DMS 273 treated with DMSO at 0.1 percent for 48 hours (cell line): ENCODE data around the gene KPNA3.
"Not testable (repeated sequence)": the region's sequence is repeated elsewhere in the genome, so short reads cannot be mapped to it uniquely, and the experiment has no call there.

ENCODE experiments used
- DNase-seq: peaks from one replicate; lab custom pipeline; 2025; lab: John Stamatoyannopoulos, UW

The KPNA3 gene

DNA sequence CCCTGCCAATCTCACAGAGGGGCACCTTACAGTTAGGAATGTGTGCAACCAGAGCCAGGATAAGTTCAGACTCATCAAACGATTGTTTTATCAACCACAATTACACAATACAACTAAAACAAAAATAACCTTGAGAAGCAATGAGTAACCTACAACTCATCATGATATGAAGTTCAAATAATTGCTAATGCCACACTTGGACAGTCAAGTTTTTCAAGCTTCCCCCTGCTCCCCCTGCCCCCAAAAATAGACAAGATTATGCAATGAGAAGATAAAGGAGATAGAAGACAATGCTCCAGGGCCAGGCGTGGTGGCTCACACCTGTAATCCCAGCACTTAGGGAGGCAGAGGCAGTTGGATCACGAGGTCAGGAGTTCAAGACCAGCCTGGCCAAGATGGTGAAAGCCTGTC lies 13.6 kb upstream of the KPNA3 start:
- DNase-seq: no peak

DNA sequence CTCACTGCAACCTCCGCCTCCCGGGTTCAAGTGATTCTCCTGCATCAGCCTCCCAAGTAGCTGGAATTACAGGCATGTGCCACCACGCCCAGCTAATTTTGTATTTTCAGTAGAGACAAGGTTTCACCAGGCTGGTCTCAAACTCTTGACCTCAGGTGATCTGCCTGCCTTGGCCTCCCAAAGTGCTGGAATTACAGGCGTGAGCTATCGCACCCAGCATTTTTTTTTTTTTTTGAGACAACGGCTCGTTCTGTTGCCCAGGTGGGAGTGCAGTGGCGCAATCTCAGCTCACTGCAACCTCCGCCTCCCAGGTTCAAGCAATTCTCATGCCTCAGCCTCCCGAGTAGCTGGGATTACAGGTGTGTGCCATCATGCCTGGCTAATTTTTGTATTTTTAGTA lies 10.6 kb upstream of the KPNA3 start:
- not testable (repeated sequence) for DNase-seq

DNA sequence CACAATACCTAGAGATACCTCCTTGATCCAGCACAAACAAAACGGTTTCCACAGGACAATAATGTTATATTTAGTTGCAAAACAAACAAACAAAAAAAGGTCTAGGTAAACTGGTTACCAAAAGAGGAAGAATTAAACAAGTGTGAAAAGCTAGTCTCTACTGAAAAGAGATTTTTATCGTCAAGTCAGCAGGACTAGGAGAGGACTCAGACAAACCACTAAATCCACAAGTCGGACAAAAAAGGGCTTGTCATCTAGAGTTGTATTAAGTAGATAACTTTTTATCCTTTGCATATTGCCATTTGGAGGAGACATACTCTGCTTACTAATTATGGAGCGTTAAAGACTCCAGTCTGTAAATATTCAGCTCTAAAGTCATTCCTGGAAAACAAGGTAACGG lies 9.9 kb upstream of the KPNA3 start:
- DNase-seq: no peak

DNA sequence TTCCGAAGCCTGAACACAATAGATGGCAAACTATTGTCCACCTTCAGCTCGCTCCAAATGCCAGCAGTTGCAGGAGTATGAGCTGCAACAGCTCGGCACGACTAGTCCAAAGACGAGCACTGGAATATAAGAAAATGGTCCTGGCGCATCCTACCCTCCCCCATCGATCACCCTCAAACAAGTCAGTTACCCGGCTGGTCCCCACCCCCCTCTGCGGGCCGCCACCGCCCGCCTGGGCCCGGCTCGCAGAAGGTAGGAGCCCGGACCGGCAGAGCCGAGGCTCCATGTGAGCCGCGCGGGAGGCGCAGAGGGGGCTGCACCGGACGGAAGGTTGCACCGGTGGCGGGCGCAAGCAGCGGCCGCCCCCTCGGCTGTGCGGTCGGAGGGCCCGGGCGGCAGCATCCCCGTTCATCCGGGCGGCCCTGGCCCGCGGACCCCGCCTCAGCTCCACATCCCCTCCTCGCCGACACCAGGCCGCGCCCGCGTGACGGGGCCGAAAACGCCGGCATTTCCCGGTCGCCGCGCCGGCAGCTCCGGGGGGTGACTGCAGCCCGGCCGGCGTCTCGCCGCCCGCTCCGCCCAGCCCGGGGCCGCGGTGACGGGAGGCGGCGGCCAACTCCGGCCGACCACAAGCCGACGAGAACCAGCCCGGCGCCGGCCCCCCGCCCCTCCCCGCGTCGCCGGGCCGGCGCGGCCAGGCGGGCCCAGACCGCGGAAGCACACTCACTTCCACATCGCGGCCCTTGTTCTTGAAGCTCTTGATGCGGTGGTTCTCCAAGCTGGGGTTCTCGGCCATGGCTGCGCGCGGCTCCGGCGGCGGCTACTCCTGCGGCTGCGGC lies 552 bp downstream of the KPNA3 start:
- DNase-seq: no peak

DNA sequence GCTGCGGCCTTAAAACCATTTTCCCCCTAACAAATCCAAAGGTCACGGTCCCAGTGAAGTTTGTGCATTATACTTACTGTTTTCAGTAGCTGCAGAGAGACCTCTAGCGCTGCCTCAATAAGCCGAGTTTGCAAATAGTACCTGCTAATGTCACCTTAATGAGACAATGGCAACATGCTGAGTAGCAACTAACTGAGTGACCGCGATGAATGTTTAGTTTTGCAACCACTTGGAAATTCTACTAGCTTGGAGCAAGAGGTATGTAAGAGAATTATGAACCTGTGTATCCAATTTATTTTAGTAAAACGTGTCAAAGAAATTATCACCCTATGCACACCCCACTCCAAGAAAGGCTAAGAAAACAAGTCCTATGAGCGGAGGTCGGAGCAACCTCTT lies 1.2 kb downstream of the KPNA3 start:
- DNase-seq: no peak

DNA sequence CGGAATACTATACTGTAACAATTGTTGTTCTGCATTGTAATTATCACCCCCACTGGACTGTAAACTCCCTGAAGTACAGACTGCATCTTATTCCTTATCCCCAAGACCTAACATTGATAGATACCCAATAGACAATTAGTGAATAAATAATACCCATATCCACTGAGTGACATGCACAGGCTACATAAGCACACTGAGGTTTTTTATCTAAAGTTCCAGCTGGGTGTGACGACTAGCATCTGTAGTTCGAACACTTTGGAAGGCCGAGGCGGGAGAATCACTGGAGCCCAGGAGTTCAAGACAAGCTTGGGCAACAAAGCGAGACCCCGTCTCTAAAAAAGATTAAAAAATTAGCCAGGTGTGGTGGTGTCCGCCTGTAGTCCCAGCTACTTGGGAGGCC lies 2.5 kb downstream of the KPNA3 start:
- DNase-seq: no peak

DNA sequence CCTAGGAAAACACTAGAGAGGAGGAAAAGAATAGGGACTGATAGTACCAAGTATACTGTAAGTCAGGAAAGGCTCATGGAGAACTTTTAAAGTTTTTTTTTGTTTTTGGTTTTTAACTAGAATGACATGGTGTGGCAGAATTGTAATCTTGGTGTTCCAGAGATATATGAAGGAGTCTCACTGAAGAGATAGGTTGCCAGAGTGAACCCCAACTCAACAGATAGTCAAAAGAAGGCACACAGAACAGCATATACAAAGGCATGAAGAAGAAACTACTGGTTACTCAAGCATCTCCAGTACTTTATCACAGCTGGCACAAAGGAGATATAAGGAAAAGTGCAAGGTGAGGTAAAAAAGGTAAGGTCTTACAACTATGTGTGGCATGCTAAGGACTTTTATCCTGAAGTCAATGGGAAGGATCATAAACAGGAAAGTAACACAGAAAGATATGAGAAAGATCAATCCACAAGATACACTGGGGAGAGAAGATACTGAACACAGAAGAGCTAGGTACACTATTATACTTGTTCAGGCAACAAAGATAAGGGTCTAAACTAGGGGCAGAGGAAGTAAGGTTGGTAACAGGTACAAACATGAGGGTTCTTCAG lies 6.0 kb downstream of the KPNA3 start:
- no peak for DNase-seq

DNA sequence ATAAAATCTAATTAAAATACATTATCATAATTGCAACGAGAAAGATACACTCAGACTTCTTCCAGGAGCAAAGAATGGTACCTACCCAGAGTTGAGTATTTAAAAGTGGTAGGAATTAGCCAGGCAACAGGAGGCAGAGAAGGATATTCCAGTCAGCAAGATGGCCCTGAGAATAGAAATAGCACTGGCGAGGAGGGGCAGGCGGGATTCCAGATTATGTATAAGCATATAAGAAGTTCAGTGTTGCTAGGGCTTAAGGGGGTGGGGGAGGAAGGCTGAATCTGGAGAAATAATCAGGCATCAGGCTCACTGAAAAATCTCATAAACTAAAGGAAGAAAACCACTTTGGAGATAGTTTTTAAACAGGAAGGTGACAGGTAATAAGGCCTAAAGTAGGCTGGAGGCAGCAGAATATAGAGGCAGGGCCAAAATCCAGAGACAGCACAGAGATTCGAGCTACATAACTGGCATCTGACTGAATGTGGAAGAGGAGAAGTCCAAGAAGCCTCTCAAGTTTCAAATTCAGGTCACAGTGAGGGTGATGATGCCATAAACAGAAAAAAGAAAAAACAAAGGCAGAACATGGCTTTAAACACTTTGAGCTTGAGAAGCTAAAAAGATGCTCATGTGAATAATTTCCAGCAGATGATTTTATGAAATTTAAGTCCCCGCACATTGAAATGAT lies 7.5 kb downstream of the KPNA3 start:
- DNase-seq: no peak

DNA sequence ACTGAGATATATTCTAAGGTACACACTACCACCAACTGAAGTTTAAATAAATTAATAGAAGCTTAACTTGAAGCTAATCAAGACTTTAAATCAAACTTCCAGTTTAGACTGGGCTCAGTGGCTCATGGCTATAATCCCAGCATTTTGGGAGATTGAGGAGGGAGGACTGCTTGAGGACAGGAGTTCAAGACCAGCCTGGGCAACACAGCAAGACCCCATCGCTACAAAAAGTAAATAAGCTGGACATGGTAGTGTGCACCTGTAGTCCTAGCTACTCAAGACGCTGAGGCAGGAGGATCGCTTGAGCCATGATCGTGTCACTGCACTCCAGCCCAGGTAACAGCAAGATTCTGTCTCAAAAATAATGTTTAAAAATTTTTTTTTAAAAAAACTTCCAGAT lies 8.6 kb downstream of the KPNA3 start:
- DNase-seq: no peak

DNA sequence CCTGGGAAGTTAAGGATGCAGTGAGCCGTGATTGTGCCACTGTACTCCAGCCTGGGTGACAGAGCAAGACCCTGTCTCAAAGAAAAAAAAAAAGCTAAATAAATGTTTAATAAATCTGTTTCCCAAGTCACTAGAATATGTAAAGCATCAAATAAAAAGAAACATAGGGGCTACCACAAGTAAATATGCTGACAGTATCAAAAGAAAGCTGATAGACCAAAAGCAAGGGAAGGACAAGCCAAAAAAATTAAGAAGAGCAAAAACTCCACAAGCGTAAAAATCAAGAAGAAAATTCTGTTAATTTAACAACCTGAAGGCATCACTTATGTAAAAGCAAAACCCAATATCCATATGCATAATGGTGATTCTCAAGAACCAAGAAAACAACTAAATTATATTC lies 9.7 kb downstream of the KPNA3 start:
- DNase-seq: no peak

DNA sequence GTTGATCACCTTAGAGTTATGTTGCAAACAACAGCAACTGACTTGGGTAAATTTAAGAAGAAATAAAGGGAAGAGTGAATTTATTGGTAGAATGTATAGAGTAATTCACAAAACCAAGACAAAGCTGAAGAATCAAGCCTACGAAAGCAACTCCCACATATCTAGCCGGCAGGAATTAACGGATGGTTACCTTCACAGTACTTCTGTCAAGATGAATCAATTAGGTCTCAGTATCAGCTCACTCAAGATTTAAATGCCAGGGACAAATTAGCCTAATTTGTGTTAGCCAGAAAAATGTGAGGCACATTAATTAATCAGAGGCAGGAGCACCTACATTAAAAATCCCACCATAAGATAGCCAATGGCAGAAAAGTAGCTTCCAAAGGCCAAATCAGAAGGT lies 10.7 kb downstream of the KPNA3 start:
- DNase-seq: no peak

DNA sequence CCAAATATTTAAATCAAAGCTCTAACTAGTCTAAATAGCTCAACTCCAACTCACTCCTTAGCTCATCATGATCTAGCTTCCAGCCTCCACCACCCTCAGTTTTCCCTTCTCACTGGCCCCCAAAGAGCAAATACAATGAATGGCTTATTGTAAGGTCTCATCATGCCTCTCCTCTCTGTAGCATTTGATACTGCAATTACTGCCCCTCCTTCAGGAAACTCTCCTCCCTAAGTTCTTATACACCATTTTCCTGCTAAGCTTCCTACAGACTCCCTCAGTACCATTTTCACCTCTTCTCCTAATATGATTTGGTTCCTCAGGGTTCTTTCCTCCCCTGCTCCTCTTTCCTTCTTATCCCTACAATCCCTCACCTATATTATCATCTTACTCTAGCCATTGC lies 12.8 kb downstream of the KPNA3 start:
- DNase-seq: no peak

DNA sequence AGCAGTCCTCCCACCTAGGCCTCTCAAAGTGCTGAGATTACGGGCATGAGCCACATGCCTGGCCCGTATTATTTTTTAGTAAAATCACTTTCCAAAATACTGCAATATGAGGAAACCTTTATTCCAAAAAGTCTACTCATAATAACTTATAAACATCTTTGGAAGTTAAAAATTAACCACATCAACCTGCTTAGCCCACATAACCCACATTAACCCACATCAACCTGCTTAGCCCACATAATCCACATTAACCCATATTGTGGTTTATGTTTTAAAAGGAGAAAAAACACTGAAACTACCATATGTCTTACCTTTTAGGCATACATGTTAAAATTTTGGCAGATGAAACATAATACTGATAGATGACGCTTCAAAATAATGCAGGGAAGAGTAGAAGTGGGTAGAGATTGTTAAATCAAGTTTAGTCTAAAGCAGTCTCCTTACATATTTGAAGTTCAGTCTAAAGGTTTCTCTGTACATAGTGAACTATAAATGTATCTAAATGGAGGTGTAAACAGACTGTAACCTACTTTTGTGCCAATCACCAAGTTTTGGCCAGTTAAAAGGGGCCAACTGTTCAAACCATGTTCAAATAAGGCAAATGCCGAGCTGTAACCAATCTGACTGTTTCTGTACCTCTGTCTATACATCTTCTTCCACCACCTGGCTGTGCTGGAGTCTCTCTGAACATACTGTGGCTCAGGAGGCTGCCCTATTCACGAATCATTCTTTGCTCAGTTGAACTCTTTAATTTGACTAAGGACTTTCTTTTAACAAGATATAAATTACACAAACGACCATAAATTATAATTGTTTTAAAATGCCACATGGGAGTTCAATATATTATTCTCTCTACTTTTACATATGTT lies 14.5 kb downstream of the KPNA3 start:
- no peak for DNase-seq

DNA sequence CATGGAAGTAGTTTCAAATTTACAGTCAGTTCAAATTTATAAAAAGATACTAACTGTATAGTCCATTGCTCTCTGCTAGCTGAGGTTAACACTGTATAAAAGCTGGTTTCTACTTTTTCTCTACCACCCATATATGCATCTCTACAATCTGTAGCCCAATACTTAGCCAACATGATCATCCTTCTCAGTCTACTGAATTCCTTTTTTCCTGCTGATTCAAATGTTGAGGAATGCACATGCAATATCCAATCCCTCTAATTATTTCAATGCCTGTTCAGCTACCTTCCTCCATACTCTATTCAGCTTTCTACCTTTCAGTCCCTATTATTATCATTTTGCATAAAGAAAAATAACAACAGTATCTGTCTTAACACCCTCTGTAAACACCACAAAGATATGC lies 15.6 kb downstream of the KPNA3 start:
- DNase-seq: no peak

DNA sequence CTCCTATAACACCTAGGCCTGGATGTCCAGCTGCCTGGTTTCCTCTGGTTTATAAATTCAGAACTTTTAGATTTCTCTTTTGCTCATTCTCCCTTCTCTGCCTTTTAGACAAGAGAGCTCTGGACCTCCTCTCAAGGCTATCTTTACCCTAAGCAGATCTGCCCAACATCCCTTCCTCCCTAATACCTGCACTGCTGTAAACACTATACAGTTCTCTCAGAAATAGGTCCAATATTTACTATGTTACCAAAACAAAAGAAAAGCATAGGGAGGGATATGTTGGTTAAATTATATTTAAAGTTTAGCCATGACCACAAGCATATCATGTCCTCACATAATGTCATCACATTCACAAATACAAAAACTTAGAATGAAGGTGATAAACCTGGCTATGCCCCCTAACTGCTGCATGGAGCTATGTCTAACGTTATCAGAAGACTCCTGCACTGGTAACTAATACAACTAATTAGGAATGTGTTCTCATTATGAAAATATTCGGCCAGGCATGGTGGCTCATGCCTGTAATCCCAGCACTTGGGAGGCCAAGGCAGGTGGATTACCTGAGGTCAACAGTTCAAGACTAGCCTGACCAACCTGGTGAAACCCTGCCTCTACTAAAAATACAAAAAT lies 18.0 kb downstream of the KPNA3 start:
- no peak for DNase-seq

DNA sequence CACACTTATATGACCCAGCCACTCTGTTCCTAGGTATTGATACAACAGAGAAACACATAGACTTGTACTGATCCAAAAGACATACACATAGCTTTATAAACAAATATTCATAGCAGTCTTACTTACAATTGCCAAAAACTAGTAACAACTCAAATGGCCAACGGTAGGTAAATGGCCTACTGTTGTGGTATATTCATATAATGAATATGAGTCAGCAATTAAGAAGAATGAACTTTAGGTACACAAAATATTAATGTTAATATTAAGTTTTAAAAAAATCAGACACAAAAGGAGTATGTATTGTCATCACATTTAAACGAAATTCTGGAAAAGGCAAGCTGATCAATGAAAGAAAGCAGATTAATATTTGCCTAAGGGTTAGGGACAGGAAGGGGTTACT lies 19.7 kb downstream of the KPNA3 start:
- no peak for DNase-seq

DNA sequence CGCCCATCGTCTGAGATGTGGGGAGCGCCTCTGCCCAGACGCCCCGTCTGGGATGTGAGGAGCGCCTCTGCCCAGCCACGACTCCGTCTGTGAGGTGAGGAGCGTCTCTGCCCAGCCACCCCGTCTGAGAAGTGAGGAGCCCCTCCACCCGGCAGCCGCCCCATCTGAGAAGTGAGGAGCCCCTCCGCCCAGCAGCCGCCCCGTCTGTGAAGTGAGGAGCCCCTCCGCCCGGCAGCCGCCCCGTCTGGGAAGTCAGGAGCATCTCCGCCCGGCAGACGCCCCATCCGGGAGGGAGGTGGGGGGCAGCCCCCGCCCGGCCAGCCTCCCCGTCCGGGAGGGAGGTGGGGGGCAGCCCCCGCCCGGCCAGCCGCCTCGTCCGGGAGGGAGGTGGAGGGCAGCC lies 30.7 kb downstream of the KPNA3 start:
- not testable (repeated sequence) for DNase-seq

DNA sequence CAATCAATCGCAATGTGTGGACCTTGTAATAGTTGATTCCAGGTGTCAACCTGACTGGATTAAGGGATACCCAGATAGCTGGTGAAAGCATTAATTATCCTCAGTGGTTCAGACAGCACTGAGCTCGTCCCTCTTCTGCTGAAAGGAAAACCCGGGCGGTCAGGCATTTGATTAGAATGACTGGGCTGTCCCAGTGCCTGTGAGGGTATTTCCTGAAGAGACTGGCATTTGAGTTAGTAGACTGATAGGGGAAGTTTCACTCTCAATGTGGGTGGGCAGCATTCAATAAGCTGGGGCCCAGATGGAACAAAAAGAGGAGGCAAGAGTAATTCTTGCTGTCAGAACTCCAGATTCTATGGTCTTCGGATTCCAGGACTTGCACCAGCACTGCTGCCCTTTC lies 31.9 kb downstream of the KPNA3 start:
- DNase-seq: no peak

DNA sequence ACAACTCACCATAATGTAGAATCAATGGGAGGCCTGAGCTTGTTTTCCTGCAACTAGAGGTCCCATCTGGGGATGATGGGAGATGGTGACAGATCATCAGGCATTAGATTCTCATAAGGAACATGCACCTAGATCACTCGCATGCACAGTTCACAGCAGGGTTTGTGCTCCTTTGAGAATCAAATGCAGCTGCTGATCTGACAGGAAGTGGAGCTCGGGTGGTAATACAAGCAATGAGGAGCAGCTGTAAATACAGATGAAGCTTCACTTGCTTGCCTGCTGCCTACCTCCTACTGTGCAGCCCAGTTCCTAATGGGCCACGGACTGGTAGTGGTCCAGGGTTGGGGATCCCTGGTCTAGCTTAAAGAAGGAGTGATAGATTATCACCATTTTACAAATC lies 33.0 kb downstream of the KPNA3 start:
- no peak for DNase-seq

DNA sequence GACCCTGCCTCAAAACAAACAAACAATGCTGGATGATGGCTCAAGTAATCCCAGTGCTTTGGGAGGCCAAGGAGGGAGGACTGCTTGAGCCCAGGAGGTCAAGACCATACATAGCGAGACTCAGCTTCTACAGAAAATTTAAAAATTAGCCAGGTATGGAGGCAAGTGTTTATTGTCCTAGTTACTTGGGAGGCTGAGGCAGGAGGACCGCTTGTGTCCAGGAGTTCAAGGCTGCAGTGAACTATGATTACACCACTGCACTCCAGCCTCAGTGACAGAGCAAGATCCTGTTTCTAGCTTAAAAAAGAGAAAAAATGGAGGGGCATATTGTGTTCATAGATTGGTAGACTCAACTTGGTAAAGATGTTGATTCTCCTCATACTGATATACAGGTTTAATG lies 36.2 kb downstream of the KPNA3 start:
- DNase-seq: no peak

DNA sequence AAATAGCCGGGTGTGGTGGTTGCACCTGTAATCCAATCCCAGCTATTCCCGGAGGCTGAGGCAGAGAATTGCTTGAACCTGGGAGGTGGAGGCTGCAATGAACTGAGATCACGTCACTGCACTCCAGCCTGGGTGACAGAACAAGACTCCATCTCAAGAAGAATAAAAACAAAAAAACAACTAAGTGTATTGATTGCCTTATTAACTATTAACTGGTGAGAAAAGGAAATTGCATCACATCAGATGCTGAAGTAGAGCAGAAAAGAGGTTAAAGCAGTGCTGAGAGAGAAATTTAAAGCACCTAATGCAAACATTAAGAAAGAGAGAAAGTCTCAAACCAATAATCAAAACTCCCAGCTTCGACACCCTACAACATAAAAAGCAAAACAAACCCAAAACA lies 38.3 kb downstream of the KPNA3 start:
- DNase-seq: no peak

DNA sequence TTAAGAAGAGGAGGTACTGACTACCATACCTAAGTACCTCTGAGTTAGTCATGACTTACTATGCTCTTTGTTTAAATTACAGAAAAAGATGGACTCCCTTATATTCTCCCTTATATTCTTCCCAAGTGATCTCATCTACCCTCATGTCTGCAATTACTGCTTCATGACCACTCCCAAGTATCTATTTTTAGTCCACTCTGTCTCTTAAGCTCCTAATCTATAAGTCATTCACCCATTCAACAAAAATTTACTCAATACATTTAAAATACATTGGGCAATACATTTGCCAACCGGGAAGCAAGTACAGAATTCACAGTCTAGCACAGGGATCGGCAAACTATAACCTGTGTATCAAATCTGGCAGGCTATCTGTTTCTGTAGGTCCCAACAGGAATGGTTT lies 42.6 kb downstream of the KPNA3 start:
- no peak for DNase-seq
